ENCODE results near the gene FAM83F. TPM values are rescaled to one million over a fixed set of nuclear protein-coding genes. Genes with fewer than 3 reads are reported as not detected.

FAM83F gene
- total RNA-seq, 1 donor, result not detected

GRCh38 chr22:40041366-40042137 is 46.8 kb downstream of the FAM83F start:
- H3K4me2 ChIP-seq (ENCODE audit: insufficient read depth, low read length), result no peak overlapping the region
- no peak for TF ChIP-seq CTCF (IDR thresholded peaks at IDR 0.05; ENCODE audit: extremely low read depth, low read depth, low read length)
- peaks cover 6% of the 10 kb centered on the region for H3K79me2 ChIP-seq (ENCODE audit: insufficient read depth, low read length)
- H3K27ac ChIP-seq (ENCODE audit: low read depth, low read length), result no peak overlapping the region
- no peak overlapping the region for H3K4me3 ChIP-seq (ENCODE audit: insufficient read depth, low read length)
- peaks cover 28% of the 10 kb centered on the region for H3K27me3 ChIP-seq (ENCODE audit: insufficient read depth, low read length)
- no peaks in the 10 kb centered on the region for H3K9me3 ChIP-seq (ENCODE audit: low read depth, low read length)
- H3K4me1 ChIP-seq (ENCODE audit: insufficient read depth, low read length), result peaks cover 15% of the 10 kb centered on the region
- no peaks in the 10 kb centered on the region for H4K20me1 ChIP-seq (ENCODE audit: insufficient read depth, low read length)
- no peaks in the 10 kb centered on the region for H3K36me3 ChIP-seq (ENCODE audit: insufficient read depth, low read length)
- no peak for DNase-seq (ENCODE audit: insufficient read length, low spot score, missing footprints)
- H2AFZ ChIP-seq (ENCODE audit: low read length), result no peak overlapping the region

GRCh38 chr22:40042312-40042711 is 47.6 kb downstream of the FAM83F start:
- H2AFZ ChIP-seq (ENCODE audit: low read length), result no peak overlapping the region
- peaks cover 3% of the 10 kb centered on the region for H4K20me1 ChIP-seq (ENCODE audit: insufficient read depth, low read length)
- H3K9me3 ChIP-seq (ENCODE audit: low read depth, low read length), result no peaks in the 10 kb centered on the region
- no peak for DNase-seq (ENCODE audit: insufficient read length, low spot score, missing footprints)
- no peak overlapping the region for H3K4me3 ChIP-seq (ENCODE audit: insufficient read depth, low read length)
- no peak overlapping the region for H3K4me2 ChIP-seq (ENCODE audit: insufficient read depth, low read length)
- peaks cover 28% of the 10 kb centered on the region for H3K27me3 ChIP-seq (ENCODE audit: insufficient read depth, low read length)
- no peak for TF ChIP-seq CTCF (IDR thresholded peaks at IDR 0.05; ENCODE audit: extremely low read depth, low read depth, low read length)
- H3K79me2 ChIP-seq (ENCODE audit: insufficient read depth, low read length), result peaks cover 9% of the 10 kb centered on the region
- peaks cover 15% of the 10 kb centered on the region for H3K4me1 ChIP-seq (ENCODE audit: insufficient read depth, low read length)
- H3K36me3 ChIP-seq (ENCODE audit: insufficient read depth, low read length), result no peaks in the 10 kb centered on the region
- no peak overlapping the region for H3K27ac ChIP-seq (ENCODE audit: low read depth, low read length)

- peak overlapping the region; percentile 34 for H2AFZ ChIP-seq (ENCODE audit: low read length)
Observed at GRCh38 chr22:40043081-40043480, 48.3 kb downstream of the FAM83F start.

More at GRCh38 chr22:40043081-40043480, 48.3 kb downstream of the FAM83F start:
- H3K4me1 ChIP-seq (ENCODE audit: insufficient read depth, low read length), result peaks cover 15% of the 10 kb centered on the region
- no peaks in the 10 kb centered on the region for H3K36me3 ChIP-seq (ENCODE audit: insufficient read depth, low read length)
- peaks cover 28% of the 10 kb centered on the region for H3K27me3 ChIP-seq (ENCODE audit: insufficient read depth, low read length)
- H3K9me3 ChIP-seq (ENCODE audit: low read depth, low read length), result no peaks in the 10 kb centered on the region
- peaks cover 3% of the 10 kb centered on the region for H4K20me1 ChIP-seq (ENCODE audit: insufficient read depth, low read length)
- DNase-seq (ENCODE audit: insufficient read length, low spot score, missing footprints), result peak; percentile 42
- H3K4me2 ChIP-seq (ENCODE audit: insufficient read depth, low read length), result peak overlapping the region; percentile 86
- peaks cover 9% of the 10 kb centered on the region for H3K79me2 ChIP-seq (ENCODE audit: insufficient read depth, low read length)
- no peak overlapping the region for H3K27ac ChIP-seq (ENCODE audit: low read depth, low read length)
- TF ChIP-seq CTCF (IDR thresholded peaks at IDR 0.05; ENCODE audit: extremely low read depth, low read depth, low read length), result no peak
- H3K4me3 ChIP-seq (ENCODE audit: insufficient read depth, low read length), result peak overlapping the region; percentile 21

All from osteoblast (primary cell).